ENCODE measurements around the gene SLC12A4.
"Not testable (repeated sequence)": the region's sequence is repeated elsewhere in the genome, so short reads cannot be mapped to it uniquely, and the experiment has no call there.

Gene SLC12A4

DNA sequence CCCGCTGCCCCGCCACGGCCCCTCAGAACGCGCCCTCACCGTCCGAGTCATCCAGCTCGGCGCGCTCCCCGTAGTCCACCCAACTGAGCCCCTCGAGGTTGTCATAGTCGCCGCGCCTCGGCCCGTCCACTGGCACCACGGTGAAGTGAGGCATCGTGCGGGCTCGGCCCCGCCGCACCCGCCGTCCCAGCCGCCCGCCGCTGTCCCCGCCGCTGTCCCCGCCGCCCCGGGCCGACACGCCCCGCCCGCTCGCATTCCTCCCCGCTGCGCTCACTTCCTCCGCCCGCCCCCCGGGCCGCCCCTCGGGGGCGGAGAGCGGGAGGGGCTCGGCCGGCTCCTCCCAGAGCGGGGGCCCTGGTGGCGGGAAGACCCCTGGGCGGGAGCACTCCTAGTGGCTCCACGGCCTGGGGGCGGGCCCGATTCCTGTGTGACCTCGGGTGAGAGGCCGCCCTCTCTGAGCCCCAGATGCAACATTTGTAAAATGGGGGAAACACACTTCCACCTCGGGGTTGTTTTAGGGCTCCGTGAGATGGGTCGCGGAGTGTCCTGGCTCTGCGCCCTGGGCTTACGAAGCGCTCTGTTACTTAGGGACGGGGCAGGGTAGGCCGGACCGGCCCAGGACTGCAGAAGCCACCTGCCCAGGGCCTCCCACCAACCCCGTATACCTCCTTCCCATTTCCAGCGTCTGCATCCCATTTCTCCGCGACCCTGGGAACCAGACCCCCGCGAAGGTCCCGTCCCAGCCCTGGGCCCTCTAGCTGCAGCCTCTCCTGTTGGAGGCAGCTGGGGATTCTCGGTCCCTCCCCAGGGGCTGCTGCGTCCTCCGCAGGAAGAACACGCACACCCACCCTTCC is at the start of gene SLC12A4:
TSS of gene SLC12A4 (minus strand) at position 238 of the 854 bp plus-strand sequence. CDS start at position 154, 84 bp downstream.
- peak; percentile 82 for DNase-seq

DNA sequence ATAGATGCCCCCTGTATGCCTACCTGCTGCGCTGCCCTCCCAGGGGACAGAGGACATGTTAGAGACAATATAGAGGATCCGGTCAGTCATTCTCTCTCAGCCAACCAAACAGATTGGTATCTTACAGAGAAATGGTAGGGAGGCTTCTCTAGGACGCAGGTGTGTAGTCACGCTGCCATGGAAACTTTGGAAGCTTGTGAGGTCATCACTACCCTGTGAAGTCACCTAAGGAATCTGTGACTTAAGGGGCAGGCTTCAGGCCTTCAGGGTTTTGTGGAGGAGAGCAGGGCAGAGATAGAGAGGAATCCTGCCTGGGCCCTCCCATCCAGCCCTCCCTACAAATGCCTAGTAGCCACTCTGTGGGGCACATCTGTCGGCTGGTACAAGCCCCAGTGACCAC is 47.2 kb upstream of the SLC12A4 start, which contains the start of gene DPEP2NB:
TSS of gene DPEP2NB (minus strand) at position 231 of the 400 bp plus-strand sequence. CDS start at position 90, 141 bp downstream.
- no peak for DNase-seq

- no peak for DNase-seq
These were observed 45.0 kb upstream of the SLC12A4 start for GRCh38 chr16:68013440-68013839.

- not testable (repeated sequence) for DNase-seq
These were observed 41.4 kb upstream of the SLC12A4 start for GRCh38 chr16:68009872-68010271.

DNA sequence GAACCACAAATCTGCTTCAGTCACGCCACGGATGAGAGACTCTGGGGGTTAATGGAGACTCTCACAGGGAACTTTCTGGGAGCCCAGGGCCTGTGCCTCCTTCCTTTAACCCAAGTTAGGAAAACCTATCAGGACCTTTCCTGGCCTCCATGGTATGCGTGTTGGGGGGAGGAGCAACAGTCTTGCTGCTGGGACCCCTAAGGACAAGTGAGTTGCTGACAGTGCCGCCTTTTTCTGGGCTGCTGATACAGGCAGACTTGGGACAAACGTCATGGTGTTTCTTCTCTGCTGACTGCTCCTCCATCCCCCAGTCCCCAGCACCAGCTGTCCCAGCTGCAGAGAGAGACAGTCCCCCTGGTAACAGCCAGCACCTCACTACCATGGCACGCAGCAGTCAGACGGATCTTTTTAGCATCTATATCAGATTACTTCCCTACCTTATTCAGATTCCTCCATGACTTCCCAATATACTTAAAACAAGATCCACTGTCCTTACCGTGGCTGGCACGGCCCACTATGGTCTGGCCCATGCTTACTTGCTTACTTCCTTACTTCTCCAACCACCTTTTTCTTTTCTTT is 40.8 kb upstream of the SLC12A4 start:
- no peak for DNase-seq

DNA sequence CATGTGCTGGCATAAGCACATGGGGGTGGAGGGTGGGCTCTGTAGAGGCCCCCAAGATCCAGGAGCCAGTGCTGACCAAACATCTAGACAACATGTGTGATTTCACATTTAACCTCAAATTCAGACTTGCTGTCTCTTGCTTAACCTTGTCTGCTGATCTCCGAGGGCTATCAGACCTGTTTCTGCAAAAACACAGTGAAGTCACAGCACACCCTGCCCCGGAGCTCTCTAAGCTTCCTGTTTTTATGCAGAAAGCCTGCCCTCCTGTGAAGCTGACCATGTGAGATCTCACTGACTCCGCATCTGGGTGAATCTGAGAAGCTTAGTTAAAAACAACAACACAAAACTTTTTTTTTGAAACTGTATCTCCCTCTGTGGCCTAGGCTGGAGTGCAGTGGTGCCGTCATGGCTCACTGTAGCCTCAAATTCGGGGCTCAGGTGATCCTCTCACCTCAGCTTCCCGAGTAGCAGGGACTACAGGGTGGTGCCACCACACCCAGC is 37.4 kb upstream of the SLC12A4 start:
- peak; percentile 91 for DNase-seq

- no peak for DNase-seq
These were observed 36.8 kb upstream of the SLC12A4 start for GRCh38 chr16:68005211-68005610.

- no peak for DNase-seq
These were observed 34.6 kb upstream of the SLC12A4 start for GRCh38 chr16:68003031-68003430.

DNA sequence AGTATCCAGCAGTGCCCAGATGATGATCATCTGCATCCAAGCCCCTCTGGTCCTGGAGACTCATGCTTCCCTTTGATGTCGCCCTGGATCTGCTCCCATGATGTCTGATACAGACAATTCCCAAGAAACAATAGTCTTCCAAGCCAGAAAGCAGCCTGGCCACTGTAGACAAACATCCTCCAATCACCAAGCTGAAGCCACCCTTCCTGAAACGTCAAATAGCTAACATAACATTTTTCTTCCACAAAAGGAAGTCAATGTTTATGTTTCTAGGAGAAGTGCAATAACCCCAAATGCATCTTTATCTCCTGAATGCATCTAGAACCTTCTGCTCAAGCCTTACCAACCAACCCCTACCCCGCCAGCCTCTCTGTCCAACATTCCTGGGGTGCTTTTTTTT is 32.0 kb upstream of the SLC12A4 start:
- no peak for DNase-seq

- no peak for DNase-seq
These were observed 31.5 kb upstream of the SLC12A4 start for GRCh38 chr16:67999985-68000384.

DNA sequence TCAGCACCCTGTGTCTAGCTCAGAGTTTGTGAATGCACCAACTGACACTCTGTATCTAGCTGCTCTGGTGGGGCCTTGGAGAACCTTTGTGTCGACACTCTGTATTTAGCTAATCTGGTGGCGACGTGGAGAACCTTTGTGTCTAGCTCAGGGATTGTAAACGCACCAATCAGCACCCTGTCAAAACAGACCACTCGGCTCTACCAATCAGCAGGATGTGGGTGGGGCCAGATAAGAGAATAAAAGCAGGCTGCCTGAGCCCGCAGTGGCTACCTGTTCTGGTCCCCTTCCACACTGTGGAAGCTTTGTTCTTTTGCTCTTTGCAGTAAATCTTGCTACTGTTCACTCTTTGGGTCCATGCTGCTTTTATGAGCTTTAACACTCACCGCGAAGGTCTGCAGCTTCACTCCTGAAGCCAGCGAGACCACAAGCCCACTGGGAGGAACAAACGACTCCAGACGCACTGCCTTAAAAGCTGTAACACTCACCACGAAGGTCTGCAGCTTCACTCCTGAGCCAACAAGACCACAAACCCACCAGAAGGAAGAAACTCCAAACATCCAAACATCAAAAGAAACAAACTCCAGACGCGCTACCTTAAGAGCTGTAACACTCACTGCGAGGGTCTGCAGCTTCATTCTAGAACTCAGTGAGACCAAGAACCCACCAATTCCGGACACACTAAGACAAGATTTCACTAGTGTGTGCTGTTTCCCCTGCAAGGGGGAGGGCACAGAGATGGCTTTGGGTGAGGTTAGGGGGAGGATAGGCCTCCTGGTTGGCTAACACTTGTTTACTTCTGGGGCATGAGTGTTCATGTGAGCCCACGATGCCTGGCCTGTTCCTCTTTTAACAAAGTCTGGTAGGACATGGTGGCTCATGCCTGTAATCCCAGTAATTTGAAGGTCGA is 30.6 kb upstream of the SLC12A4 start, which contains the start of gene DPEP2:
TSS of gene DPEP2 (minus strand) at position 706 of the 910 bp plus-strand sequence. CDS start 6,272 bp downstream, outside the sequence.
- peak; percentile 74 for DNase-seq

- DNase-seq = not testable (repeated sequence)
These were observed 29.9 kb upstream of the SLC12A4 start for GRCh38 chr16:67998231-67998778.

DNA sequence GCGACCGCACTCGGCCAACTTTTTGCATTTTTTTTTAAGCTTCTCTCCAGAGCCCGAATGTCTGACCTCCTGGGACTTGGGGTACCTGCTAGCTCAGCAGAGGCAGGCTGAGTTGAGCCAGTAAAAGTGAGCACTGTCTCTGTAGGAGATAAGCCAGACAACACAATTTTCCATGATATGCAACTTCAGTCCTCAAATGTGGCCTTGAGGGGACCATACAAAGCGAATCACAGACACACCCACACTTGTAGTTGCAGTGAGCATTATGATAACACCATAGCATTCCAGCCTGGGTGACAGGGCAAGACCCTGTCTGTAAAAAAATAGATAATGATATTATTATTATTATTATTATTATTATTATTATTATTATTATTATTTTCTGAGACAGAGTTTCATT is 28.2 kb upstream of the SLC12A4 start:
- no peak for DNase-seq

- DNase-seq = peak; percentile 48
These were observed 27.0 kb upstream of the SLC12A4 start for GRCh38 chr16:67995423-67995822.

DNA sequence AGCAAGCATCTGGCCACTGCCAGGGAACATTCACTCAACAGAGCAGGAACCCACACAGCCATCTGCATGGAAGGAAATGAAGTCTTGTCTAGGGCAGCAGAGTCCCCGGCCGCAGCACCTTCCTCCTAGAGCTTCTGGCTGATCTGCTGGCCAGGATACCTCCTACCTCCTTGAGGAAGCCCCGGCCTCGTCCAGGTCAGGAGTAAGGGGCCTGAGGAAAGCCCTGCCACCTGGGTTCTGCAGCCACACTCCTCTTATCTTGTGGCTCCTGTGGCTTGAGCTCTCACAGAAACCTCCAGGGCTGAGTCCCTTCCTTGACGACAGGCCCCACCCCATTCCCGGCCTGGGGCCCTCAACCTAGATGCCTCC is 25.6 kb upstream of the SLC12A4 start:
- not testable (repeated sequence) for DNase-seq

GRCh38 chr16:67993207-67994039 is 25.0 kb upstream of the SLC12A4 start:
- peak; percentile 78 for DNase-seq

- no peak for DNase-seq
These were observed 24.3 kb upstream of the SLC12A4 start for GRCh38 chr16:67992661-67993206.

DNA sequence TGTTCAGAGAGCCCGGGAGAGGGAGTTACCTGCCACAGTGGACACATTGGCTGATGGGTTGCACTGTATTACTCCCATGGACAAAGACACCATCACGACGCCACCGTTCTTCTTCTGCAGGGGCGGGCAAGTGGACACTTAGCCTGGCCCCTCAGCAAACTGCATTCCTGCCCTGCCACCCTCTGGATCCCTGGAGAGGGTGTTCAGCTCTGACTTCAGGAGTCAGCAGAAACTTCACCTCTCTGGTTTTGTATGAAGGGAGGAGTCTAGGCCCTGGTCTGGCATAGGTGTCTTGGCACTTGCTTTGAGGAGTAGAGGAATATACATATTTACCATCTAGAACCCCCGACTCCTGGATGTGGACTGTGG is 21.6 kb upstream of the SLC12A4 start:
- no peak for DNase-seq

DNA sequence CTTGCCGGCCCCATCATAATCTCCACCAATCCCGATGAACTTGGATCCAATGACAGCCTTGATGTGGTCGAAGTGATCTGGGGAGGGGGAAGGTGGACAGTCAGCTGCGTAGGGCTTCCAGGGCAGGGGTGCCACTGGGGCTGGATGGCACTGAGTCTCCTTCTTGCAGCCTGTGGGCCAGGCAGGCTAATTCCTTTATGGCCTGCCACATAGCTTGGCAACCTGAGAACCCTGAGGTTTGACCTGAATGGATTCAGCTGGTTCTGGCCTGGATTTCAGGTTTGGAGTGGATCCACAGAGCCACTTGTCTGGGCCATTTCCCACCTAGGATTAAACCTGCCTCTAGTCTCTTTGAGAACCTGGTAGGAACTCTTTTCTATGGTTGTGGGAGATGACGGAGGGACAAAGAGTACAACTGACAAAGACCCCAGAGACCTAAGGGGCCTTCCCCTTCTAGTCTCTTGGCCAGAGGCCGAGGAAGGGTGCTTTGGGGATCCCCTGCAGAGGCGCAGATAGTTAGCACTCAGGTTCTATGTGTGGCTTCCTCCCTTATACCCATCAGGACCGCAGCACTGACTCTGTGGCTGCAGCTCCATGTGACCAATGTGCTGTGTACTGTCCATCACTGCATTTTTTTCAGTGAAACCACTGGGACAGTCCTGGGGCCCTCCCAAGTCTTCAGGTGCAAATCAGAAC is 21.0 kb upstream of the SLC12A4 start:
- no peak for DNase-seq

DNA sequence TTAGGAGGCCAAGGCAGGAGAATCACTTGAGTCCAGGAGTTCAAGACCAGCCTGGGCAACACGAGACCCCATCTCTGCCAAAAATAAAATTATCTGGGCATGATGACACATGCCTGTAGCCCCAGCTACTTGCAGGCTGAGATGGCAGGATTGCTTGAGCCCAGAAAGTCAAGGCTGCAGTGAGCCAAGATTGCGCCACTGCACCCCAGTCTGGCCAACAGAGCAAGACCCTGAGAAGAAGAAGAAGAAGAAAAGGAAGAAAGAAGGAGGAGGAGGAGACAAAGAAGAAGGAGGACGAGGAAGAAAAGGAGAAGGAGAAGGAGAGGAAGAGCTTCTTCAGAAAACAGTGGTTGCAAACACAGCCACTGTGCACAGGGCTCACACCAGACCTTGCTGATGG is 20.2 kb upstream of the SLC12A4 start:
- DNase-seq = no peak

Measured in CD4-positive, alpha-beta T cell treated with Interleukin-4 for 4 hours (primary cell).